Esophagus squamous epithelium (tissue), 5 donors: ENCODE measurements around the gene ZDHHC11B. TPM values are rescaled to one million over a fixed set of nuclear protein-coding genes. Genes with fewer than 3 reads are reported as not detected.
A peak's percentile ranks its signal among the peaks of the same experiment; 100 is the strongest.
"Not testable (repeated sequence)": the region's sequence is repeated elsewhere in the genome, so short reads cannot be mapped to it uniquely, and the experiment has no call there.

ENCODE experiments used
- DNase-seq: peaks from one replicate; lab custom pipeline; 2025; lab: John Stamatoyannopoulos, UW
- H3K27ac ChIP-seq, 4 donors: fragments of 200-600 bp; sonication (generic); one replicate each; pipeline ENCODE4 v1.5.1; 2016 to 2019; ENCODE audit warnings: mild to moderate bottlenecking in 1 of 4
- H3K27me3 ChIP-seq, 4 donors: fragments of 200-600 bp; sonication (generic); 1 replicate in 3 of 4; 2 replicates in 1 of 4; pipeline versions ENCODE4 v1.5.1 to v1.6.0; 2017 to 2021; ENCODE audit warnings: antibody characterized with exemption in 1 of 4
- H3K36me3 ChIP-seq, 3 donors: fragments of 200-600 bp; sonication (generic); one replicate each; pipeline ENCODE4 v1.5.1; 2016 to 2019
- H3K4me1 ChIP-seq, 3 donors: fragments of 200-600 bp; sonication (generic); one replicate each; pipeline ENCODE4 v1.5.1; 2017 to 2019
- H3K4me3 ChIP-seq, 4 donors: fragments of 200-600 bp; sonication (generic); 1 replicate in 3 of 4; 2 replicates in 1 of 4; pipeline ENCODE4 v1.5.1; 2016 to 2019; ENCODE audit warnings: mild to moderate bottlenecking in 2 of 4, moderate library complexity in 1 of 4
- H3K9me3 ChIP-seq, 3 donors: fragments of 200-600 bp; sonication (generic); one replicate each; pipeline ENCODE4 v1.5.1; 2016 to 2019
- CTCF ChIP-seq, 6 experiments: fragments of 450-650 bp in 4 of 6; fragments of 200-600 bp in 2 of 6; sonication (generic) in 2 of 6; IDR thresholded peaks; one replicate each; pipeline ENCODE4 v1.5.1; 2016 to 2019; ENCODE audit warnings: antibody characterized with exemption in 6 of 6, mild to moderate bottlenecking in 4 of 6, moderate library complexity in 4 of 6
- POLR2A ChIP-seq, 4 donors: fragments of 450-650 bp; IDR thresholded peaks; one replicate each; pipeline ENCODE4 v1.6.1; 2017; ENCODE audit warnings: antibody characterized with exemption in 4 of 4, mild to moderate bottlenecking in 4 of 4, moderate library complexity in 3 of 4
- WGBS, 2 donors: methylation state at CpG; one replicate each; pipeline ENCODE4 v1.1.5; 2018; 5-methylcytosine and 5-hydroxymethylcytosine counted together
- intact Hi-C: fragments of 100-400 bp; cut with DNase I; formaldehyde crosslinking; loops from one replicate; pipeline ENCODE4 v1.15.0; 2022
- total RNA-seq, 4 donors: library from RNA; depleted of rRNA; stranded (reverse); fragments of >200 nt; gene quantifications; one replicate each; pipeline ENCODE4 v1.1.0, GENCODE V29; 2016
- donor health status: DM: yes; HTN: yes; CAD: no.

The ZDHHC11B gene
- total RNA-seq, 4 donors from 2014 or later, result 0.44 to 4.6 (median 2.7) TPM

GRCh38 chr5:691817-692528 lies 92.6 kb downstream of the ZDHHC11B start:
- TF ChIP-seq POLR2A (IDR thresholded peaks at IDR 0.05), result no peak
- TF ChIP-seq CTCF (IDR thresholded peaks at IDR 0.05), result no peak
- intact Hi-C loops, result no loop called here
- WGBS, 2 donors, result 0% methylated on average over 1 of the region's 2 CpGs
- Histone ChIP-seq H3K4me1 (peaks cover 0 to 11% (median 3%) of the 10 kb centered on the region in 3 donors), H3K9me3 (no peaks in the 10 kb centered on the region), H3K27ac (peak overlapping the region in 3 of 4 donors; percentile 46 to 88 (median 72)), H3K4me3 (peak overlapping the region in 3 of 4 donors; percentile 59 to 93 (median 63)), H3K36me3 (no peaks in the 10 kb centered on the region), H3K27me3 (no peaks in the 10 kb centered on the region)
- DNase-seq, result no peak

- H3K27me3 ChIP-seq, intact Hi-C loops, H3K9me3 ChIP-seq, DNase-seq, H3K36me3 ChIP-seq: not testable (repeated sequence)
- Histone ChIP-seq H3K4me1 (peaks cover 0 to 11% (median 3%) of the 10 kb centered on the region in 3 donors), H3K27ac (peak overlapping the region in 1 of 4 donors; percentile 61), H3K4me3 (peak overlapping the region in 1 of 4 donors; percentile 51)
- no CpG with 5 or more reads among the region's 23 CpGs for WGBS, 2 donors
Observed at GRCh38 chr5:691049-691448, 93.5 kb downstream of the ZDHHC11B start.

- no CpG with 5 or more reads among the region's 12 CpGs for WGBS, 2 donors
- not testable (repeated sequence) for DNase-seq
Observed at GRCh38 chr5:690293-690692, 94.2 kb downstream of the ZDHHC11B start.

GRCh38 chr5:688348-689010 lies 96.0 kb downstream of the ZDHHC11B start:
- H3K27me3 ChIP-seq, DNase-seq, H3K4me3 ChIP-seq, H3K9me3 ChIP-seq, intact Hi-C loops, H3K36me3 ChIP-seq, H3K4me1 ChIP-seq, H3K27ac ChIP-seq: not testable (repeated sequence)
- 94% methylated on average over 11 of the region's 30 CpGs; no CpG with 5 or more reads in 1 of the 2 donors for WGBS, 2 donors

More at GRCh38 chr5:690293-690692, 94.2 kb downstream of the ZDHHC11B start:
- H3K4me1 ChIP-seq, result peaks cover 0 to 11% (median 3%) of the 10 kb centered on the region in 3 donors
- H3K27me3 ChIP-seq, H3K4me3 ChIP-seq, H3K27ac ChIP-seq, H3K36me3 ChIP-seq, intact Hi-C loops, H3K9me3 ChIP-seq: not testable (repeated sequence)

GRCh38 chr5:686936-687335 lies 97.6 kb downstream of the ZDHHC11B start:
- 82% methylated on average over 4 of the region's 12 CpGs; no CpG with 5 or more reads in 1 of the 2 donors for WGBS, 2 donors
- intact Hi-C loops, H3K27me3 ChIP-seq: not testable (repeated sequence)

GRCh38 chr5:686172-686523 lies 98.4 kb downstream of the ZDHHC11B start:
- H3K9me3 ChIP-seq, intact Hi-C loops, DNase-seq, H3K4me3 ChIP-seq, H3K36me3 ChIP-seq, H3K27me3 ChIP-seq, H3K27ac ChIP-seq, H3K4me1 ChIP-seq: not testable (repeated sequence)
- WGBS, 2 donors, result 43 to 98% methylated on average over 2 to 7 of the region's 12 CpGs

More at GRCh38 chr5:686936-687335, 97.6 kb downstream of the ZDHHC11B start:
- H3K27ac ChIP-seq, H3K4me1 ChIP-seq, H3K36me3 ChIP-seq, DNase-seq, H3K4me3 ChIP-seq, H3K9me3 ChIP-seq: not testable (repeated sequence)

- Histone ChIP-seq H3K4me1 (no peaks in the 10 kb centered on the region), H3K27ac (no peak overlapping the region), H3K36me3 (no peaks in the 10 kb centered on the region), H3K9me3 (no peaks in the 10 kb centered on the region), H3K4me3 (no peak overlapping the region), H3K27me3 (no peaks in the 10 kb centered on the region)
- WGBS, 2 donors, result 87 to 98% methylated on average over 7 to 12 of the region's 24 CpGs
- intact Hi-C loops, result no loop called here
- DNase-seq, result no peak
- no peak for TF ChIP-seq CTCF (IDR thresholded peaks at IDR 0.05)
- no peak for TF ChIP-seq POLR2A (IDR thresholded peaks at IDR 0.05)
Observed at GRCh38 chr5:685262-686171, 99.0 kb downstream of the ZDHHC11B start.
